ENCODE measurements around the gene PIGV.
A peak's percentile ranks its signal among the peaks of the same experiment; 100 is the strongest.

PIGV gene

GRCh38 chr1:26787706-26788514, at the start of gene PIGV:
TSS of gene PIGV (plus strand) at chr1:26787950. CDS start at chr1:26790816, 2,866 bp downstream.
- peaks cover under 1% of the 10 kb centered on the region for H3K36me3 ChIP-seq (ENCODE audit: control insufficient read depth, insufficient read depth, low read length, severe bottlenecking)
- no peaks in the 10 kb centered on the region for H3K27me3 ChIP-seq (replicated peaks; ENCODE audit: control insufficient read depth, insufficient read depth, low read length)
- H3K4me3 ChIP-seq (ENCODE audit: low read length): peak within 1 kb of the TSS; percentile 90
- peak within 1 kb of the TSS; percentile 99 for H3K9ac ChIP-seq (ENCODE audit: low read length)
- DNase-seq (ENCODE audit: low read depth): peak; percentile 91
- H3K4me1 ChIP-seq (ENCODE audit: control insufficient read depth, insufficient read depth, low read length): peaks cover 77% of the 10 kb centered on the region
- no peaks in the 10 kb centered on the region for H3K9me3 ChIP-seq (ENCODE audit: control insufficient read depth, low read length)

DNA sequence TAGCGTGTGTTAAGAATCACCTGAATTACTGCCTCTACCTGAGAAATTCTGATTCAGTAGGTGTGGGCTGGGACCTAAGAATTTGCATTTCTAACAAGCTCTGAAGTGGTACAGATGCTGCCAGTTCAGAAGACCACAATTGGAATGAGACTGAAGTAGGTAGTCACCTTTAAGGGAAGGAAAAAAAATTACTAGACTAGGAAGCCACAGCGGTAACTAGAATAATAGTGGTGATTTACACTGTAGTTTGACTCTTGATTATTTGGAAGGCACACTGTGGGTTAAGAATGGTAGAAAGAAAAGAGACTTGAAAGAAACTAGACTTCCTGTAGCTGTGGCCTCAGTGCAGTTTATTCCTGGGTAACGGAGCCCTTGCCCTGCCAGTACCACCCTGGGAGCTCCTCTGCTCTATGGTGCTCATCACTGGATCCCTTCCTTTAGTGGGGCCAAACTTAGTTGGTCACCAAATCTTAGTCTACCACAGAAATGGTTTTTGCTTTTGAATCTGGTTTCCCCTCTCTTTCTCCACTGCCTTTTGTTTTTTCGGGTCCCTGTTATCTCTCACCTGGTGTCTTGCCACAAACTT, 48.3 kb upstream of the PIGV start:
- H3K9me3 ChIP-seq (ENCODE audit: control insufficient read depth, low read length): no peaks in the 10 kb centered on the region
- peaks cover 18% of the 10 kb centered on the region for H3K4me1 ChIP-seq (ENCODE audit: control insufficient read depth, insufficient read depth, low read length)
- no peaks in the 10 kb centered on the region for H3K27me3 ChIP-seq (replicated peaks; ENCODE audit: control insufficient read depth, insufficient read depth, low read length)
- no peak overlapping the region for H3K9ac ChIP-seq (ENCODE audit: low read length)
- H3K4me3 ChIP-seq (ENCODE audit: low read length): no peak overlapping the region
- DNase-seq (ENCODE audit: low read depth): no peak
- H3K36me3 ChIP-seq (ENCODE audit: control insufficient read depth, insufficient read depth, low read length, severe bottlenecking): peaks cover 63% of the 10 kb centered on the region

- no peak overlapping the region for H3K4me3 ChIP-seq (ENCODE audit: low read length)
- no peaks in the 10 kb centered on the region for H3K9me3 ChIP-seq (ENCODE audit: control insufficient read depth, low read length)
- DNase-seq (ENCODE audit: low read depth): no peak
- H3K27me3 ChIP-seq (replicated peaks; ENCODE audit: control insufficient read depth, insufficient read depth, low read length): no peaks in the 10 kb centered on the region
- no peak overlapping the region for H3K9ac ChIP-seq (ENCODE audit: low read length)
- peaks cover 20% of the 10 kb centered on the region for H3K4me1 ChIP-seq (ENCODE audit: control insufficient read depth, insufficient read depth, low read length)
- peaks cover 62% of the 10 kb centered on the region for H3K36me3 ChIP-seq (ENCODE audit: control insufficient read depth, insufficient read depth, low read length, severe bottlenecking)
Observed at GRCh38 chr1:26740023-26740634, 47.6 kb upstream of the PIGV start.

DNA sequence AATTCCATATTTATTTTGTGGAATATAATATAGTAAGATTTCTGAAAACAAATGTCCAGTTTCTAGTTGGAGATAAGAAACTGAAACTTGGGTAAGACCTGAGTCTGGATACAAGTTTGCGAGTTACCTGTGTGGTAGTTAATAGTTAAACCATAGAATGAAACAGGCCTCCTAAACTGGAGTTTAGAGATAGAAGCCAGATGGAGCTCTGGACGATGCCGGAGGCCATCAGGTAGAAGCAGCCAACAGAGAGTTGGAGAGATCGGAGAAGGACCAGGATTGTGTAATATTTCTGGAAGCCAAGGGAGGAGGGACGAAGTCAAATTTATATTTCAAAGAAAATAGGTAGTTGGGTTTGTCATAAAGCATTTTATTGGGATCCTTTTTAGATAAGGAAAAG, 46.8 kb upstream of the PIGV start:
- Histone ChIP-seq H3K4me3 (ENCODE audit: low read length) (no peak overlapping the region), H3K9ac (ENCODE audit: low read length) (no peak overlapping the region), H3K27me3 (replicated peaks; ENCODE audit: control insufficient read depth, insufficient read depth, low read length) (no peaks in the 10 kb centered on the region), H3K36me3 (ENCODE audit: control insufficient read depth, insufficient read depth, low read length, severe bottlenecking) (peaks cover 61% of the 10 kb centered on the region), H3K9me3 (ENCODE audit: control insufficient read depth, low read length) (no peaks in the 10 kb centered on the region), H3K4me1 (ENCODE audit: control insufficient read depth, insufficient read depth, low read length) (peaks cover 18% of the 10 kb centered on the region)
- no peak for DNase-seq (ENCODE audit: low read depth)

DNA sequence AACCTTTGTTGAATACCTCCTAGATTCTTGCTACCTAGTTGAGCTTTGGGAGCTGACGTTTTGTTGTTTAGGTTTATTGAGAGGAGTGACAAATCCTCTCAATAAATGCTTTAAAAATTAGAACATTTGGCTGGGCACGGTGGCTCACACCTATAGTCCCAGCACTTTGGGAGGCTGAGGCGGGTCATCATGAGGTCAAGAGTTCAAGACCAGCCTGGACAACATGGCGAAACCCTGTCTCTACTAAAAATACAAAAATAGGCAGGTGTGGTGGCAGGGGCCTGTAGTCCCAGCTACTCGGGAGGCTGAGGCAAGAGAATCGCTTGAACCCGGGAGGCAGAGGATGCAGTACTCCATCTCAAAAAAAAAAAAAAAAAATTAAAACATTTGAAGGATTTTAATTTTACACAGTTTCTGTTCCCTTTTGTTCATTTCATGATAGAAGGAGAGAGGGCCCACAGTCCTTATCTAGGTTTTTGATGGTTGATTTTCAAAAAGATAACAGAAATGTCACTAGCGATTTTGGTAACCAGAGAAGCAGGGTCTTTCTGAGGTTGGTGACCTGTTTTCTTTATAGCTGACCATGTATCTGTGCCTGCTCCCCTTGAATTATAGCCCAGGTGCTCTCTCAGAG, 44.2 kb upstream of the PIGV start:
- Histone ChIP-seq H3K9ac (ENCODE audit: low read length) (no peak overlapping the region), H3K4me1 (ENCODE audit: control insufficient read depth, insufficient read depth, low read length) (peaks cover 25% of the 10 kb centered on the region), H3K4me3 (ENCODE audit: low read length) (no peak overlapping the region), H3K9me3 (ENCODE audit: control insufficient read depth, low read length) (no peaks in the 10 kb centered on the region), H3K36me3 (ENCODE audit: control insufficient read depth, insufficient read depth, low read length, severe bottlenecking) (peaks cover 53% of the 10 kb centered on the region), H3K27me3 (replicated peaks; ENCODE audit: control insufficient read depth, insufficient read depth, low read length) (no peaks in the 10 kb centered on the region)
- DNase-seq (ENCODE audit: low read depth): no peak

GRCh38 chr1:26744075-26744959, 43.4 kb upstream of the PIGV start:
- peaks cover 54% of the 10 kb centered on the region for H3K36me3 ChIP-seq (ENCODE audit: control insufficient read depth, insufficient read depth, low read length, severe bottlenecking)

DNA sequence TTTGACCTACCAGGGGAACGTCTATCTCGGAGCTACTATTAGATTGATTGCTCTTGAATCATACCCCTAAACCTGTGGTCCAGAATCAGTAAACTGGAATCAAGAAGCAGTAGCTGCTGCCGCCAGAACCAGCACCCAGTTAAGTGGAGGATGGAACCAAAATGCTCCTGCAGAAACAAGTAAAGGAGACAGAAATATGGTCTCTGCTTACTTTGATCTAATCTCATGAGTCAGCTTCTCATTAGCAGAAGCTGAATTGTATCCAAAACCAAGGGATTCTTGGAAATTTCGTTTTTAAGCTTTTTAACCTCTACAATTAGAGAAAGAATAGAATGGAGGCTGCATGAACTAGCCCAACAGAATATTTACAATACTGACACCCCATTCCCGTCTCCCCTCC, 42.6 kb upstream of the PIGV start:
- DNase-seq (ENCODE audit: low read depth): no peak
- Histone ChIP-seq H3K4me1 (ENCODE audit: control insufficient read depth, insufficient read depth, low read length) (peaks cover 37% of the 10 kb centered on the region), H3K9me3 (ENCODE audit: control insufficient read depth, low read length) (no peaks in the 10 kb centered on the region), H3K36me3 (ENCODE audit: control insufficient read depth, insufficient read depth, low read length, severe bottlenecking) (peaks cover 58% of the 10 kb centered on the region), H3K4me3 (ENCODE audit: low read length) (no peak overlapping the region), H3K9ac (ENCODE audit: low read length) (no peak overlapping the region), H3K27me3 (replicated peaks; ENCODE audit: control insufficient read depth, insufficient read depth, low read length) (no peaks in the 10 kb centered on the region)

More at GRCh38 chr1:26744075-26744959, 43.4 kb upstream of the PIGV start:
- Histone ChIP-seq H3K9ac (ENCODE audit: low read length) (no peak overlapping the region), H3K27me3 (replicated peaks; ENCODE audit: control insufficient read depth, insufficient read depth, low read length) (no peaks in the 10 kb centered on the region), H3K9me3 (ENCODE audit: control insufficient read depth, low read length) (no peaks in the 10 kb centered on the region), H3K4me3 (ENCODE audit: low read length) (no peak overlapping the region), H3K4me1 (ENCODE audit: control insufficient read depth, insufficient read depth, low read length) (peaks cover 28% of the 10 kb centered on the region)
- peak; percentile 46 for DNase-seq (ENCODE audit: low read depth)

- DNase-seq (ENCODE audit: low read depth): no peak
- H3K4me1 ChIP-seq (ENCODE audit: control insufficient read depth, insufficient read depth, low read length): peaks cover 42% of the 10 kb centered on the region
- peaks cover 56% of the 10 kb centered on the region for H3K36me3 ChIP-seq (ENCODE audit: control insufficient read depth, insufficient read depth, low read length, severe bottlenecking)
- no peak overlapping the region for H3K9ac ChIP-seq (ENCODE audit: low read length)
- H3K4me3 ChIP-seq (ENCODE audit: low read length): no peak overlapping the region
- H3K27me3 ChIP-seq (replicated peaks; ENCODE audit: control insufficient read depth, insufficient read depth, low read length): no peaks in the 10 kb centered on the region
- no peaks in the 10 kb centered on the region for H3K9me3 ChIP-seq (ENCODE audit: control insufficient read depth, low read length)
Observed at GRCh38 chr1:26747048-26747447, 40.7 kb upstream of the PIGV start.

GRCh38 chr1:26748351-26748750, 39.4 kb upstream of the PIGV start:
- H3K4me1 ChIP-seq (ENCODE audit: control insufficient read depth, insufficient read depth, low read length): peaks cover 52% of the 10 kb centered on the region

GRCh38 chr1:26749458-26749857, 38.3 kb upstream of the PIGV start:
- Histone ChIP-seq H3K9ac (ENCODE audit: low read length) (no peak overlapping the region), H3K9me3 (ENCODE audit: control insufficient read depth, low read length) (no peaks in the 10 kb centered on the region), H3K27me3 (replicated peaks; ENCODE audit: control insufficient read depth, insufficient read depth, low read length) (no peaks in the 10 kb centered on the region), H3K4me3 (ENCODE audit: low read length) (no peak overlapping the region), H3K36me3 (ENCODE audit: control insufficient read depth, insufficient read depth, low read length, severe bottlenecking) (peaks cover 47% of the 10 kb centered on the region), H3K4me1 (ENCODE audit: control insufficient read depth, insufficient read depth, low read length) (peaks cover 53% of the 10 kb centered on the region)
- no peak for DNase-seq (ENCODE audit: low read depth)

More at GRCh38 chr1:26748351-26748750, 39.4 kb upstream of the PIGV start:
- peaks cover 54% of the 10 kb centered on the region for H3K36me3 ChIP-seq (ENCODE audit: control insufficient read depth, insufficient read depth, low read length, severe bottlenecking)
- H3K9ac ChIP-seq (ENCODE audit: low read length): no peak overlapping the region
- H3K4me3 ChIP-seq (ENCODE audit: low read length): no peak overlapping the region
- no peaks in the 10 kb centered on the region for H3K27me3 ChIP-seq (replicated peaks; ENCODE audit: control insufficient read depth, insufficient read depth, low read length)
- no peak for DNase-seq (ENCODE audit: low read depth)
- H3K9me3 ChIP-seq (ENCODE audit: control insufficient read depth, low read length): no peaks in the 10 kb centered on the region
